B cell (primary cell): ENCODE data around the gene CNTNAP2. TPM values are rescaled to one million over a fixed set of nuclear protein-coding genes. Genes with fewer than 3 reads are reported as not detected.

Experiments used
- ATAC-seq: fragments of 200-7000 bp; cut with Tn5 transposase; one replicate; pipeline ENCODE4 v1.10.0; 2021; ENCODE audit warnings: low read depth, mild to moderate bottlenecking, moderate number of reproducible peaks, moderate library complexity
- CTCF ChIA-PET: fragments of 350-600 bp; sonication (Branson Sonifier 250); formaldehyde crosslinking; loops from one replicate; lab custom pipeline; 2021; ENCODE audit warnings: antibody characterized with exemption, inconsistent platforms; lab: Charles Lee
- POLR2A ChIA-PET: fragments of 350-600 bp; sonication (Branson Sonifier 250); formaldehyde crosslinking; loops from one replicate; lab custom pipeline; 2021; ENCODE audit warnings: antibody characterized with exemption; lab: Charles Lee
- DNase-seq: peaks from one replicate; pipeline ENCODE4 v3.0.0; 2013
- H2AFZ ChIP-seq: 2 replicates; pipeline ENCODE4 v1.6.1; 2012; ENCODE audit warnings: mild to moderate bottlenecking, low read depth, low read length; ENCODE audit not compliant: insufficient read depth, poor library complexity, severe bottlenecking
- H3K27ac ChIP-seq, 2 donors: 1 replicate in 1 of 2; 2 replicates in 1 of 2; pipeline ENCODE4 v1.5.1; 2012 to 2013; ENCODE audit warnings: low read length in 2 of 2, mild to moderate bottlenecking in 2 of 2, moderate library complexity in 1 of 2
- H3K27me3 ChIP-seq, 4 experiments: fragments of 200-600 bp in 1 of 4; sonication (generic) in 1 of 4; replicated peaks in 1 of 4; 1 replicate in 2 of 4; 2 replicates in 2 of 4; pipeline versions ENCODE4 v1.6.1 to v1.7.0; 2013 to 2016; ENCODE audit warnings: low read length in 3 of 4, mild to moderate bottlenecking in 2 of 4, mixed read lengths in 1 of 4, moderate library complexity in 1 of 4; ENCODE audit not compliant: insufficient read depth in 4 of 4, control insufficient read depth in 3 of 4; ENCODE audit errors: control extremely low read depth in 1 of 4
- H3K36me3 ChIP-seq, 2 experiments: replicated peaks in 1 of 2; 1 replicate in 1 of 2; 2 replicates in 1 of 2; pipeline versions ENCODE4 v1.6.1 to v1.7.1; 2013; ENCODE audit warnings: low read length in 1 of 2; ENCODE audit not compliant: insufficient read depth in 2 of 2, control insufficient read depth in 1 of 2; ENCODE audit errors: control extremely low read depth in 1 of 2, extremely low read depth in 1 of 2
- H3K4me1 ChIP-seq, 2 donors: fragments of 200-600 bp in 1 of 2; sonication (generic) in 1 of 2; 1 replicate in 1 of 2; 2 replicates in 1 of 2; pipeline versions ENCODE4 v1.5.1 to v1.6.1; 2013 to 2017; ENCODE audit warnings: low read length in 2 of 2; ENCODE audit not compliant: control insufficient read depth in 2 of 2, insufficient read depth in 2 of 2
- H3K4me2 ChIP-seq: replicated peaks from 2 replicates; pipeline ENCODE3; 2012; ENCODE audit warnings: mild to moderate bottlenecking, low read depth, low read length; ENCODE audit not compliant: poor library complexity, severe bottlenecking
- H3K4me3 ChIP-seq, 5 experiments: fragments of 200-600 bp in 1 of 5; sonication (generic) in 1 of 5; 1 replicate in 3 of 5; 2 replicates in 2 of 5; pipeline versions ENCODE4 v1.5.1 to v1.7.0; 2011 to 2016; ENCODE audit warnings: low read length in 4 of 5, mild to moderate bottlenecking in 4 of 5, low read depth in 2 of 5, control low read depth in 1 of 5, moderate library complexity in 1 of 5; ENCODE audit not compliant: insufficient read depth in 1 of 5; ENCODE audit errors: control extremely low read depth in 1 of 5, extremely low read depth in 1 of 5
- H3K79me2 ChIP-seq: fragments of 200-600 bp; sonication (generic); one replicate; pipeline ENCODE4 v1.6.0; 2016; ENCODE audit warnings: low read length; ENCODE audit not compliant: control insufficient read depth, insufficient read depth
- H3K9ac ChIP-seq: fragments of 200-600 bp; sonication (generic); 2 replicates; pipeline ENCODE4 v1.6.1; 2017; ENCODE audit warnings: mild to moderate bottlenecking, low read length, moderate library complexity
- H3K9me3 ChIP-seq, 3 donors: one replicate each; pipeline versions ENCODE4 v1.6.1 to v1.7.1; 2013; ENCODE audit warnings: low read length in 2 of 3; ENCODE audit not compliant: control insufficient read depth in 2 of 3, insufficient read depth in 1 of 3; ENCODE audit errors: control extremely low read depth in 1 of 3
- H4K20me1 ChIP-seq: 2 replicates; pipeline ENCODE4 v1.6.0; 2012; ENCODE audit warnings: mild to moderate bottlenecking, low read length; ENCODE audit not compliant: insufficient read depth, control insufficient read depth, poor library complexity, severe bottlenecking
- H3K27ac Mint-ChIP-seq: one replicate; pipeline ENCODE4 v1.8.0; 2021; ENCODE audit warnings: mixed read lengths
- H3K27me3 Mint-ChIP-seq: one replicate; pipeline ENCODE4 v1.8.0; 2021; ENCODE audit warnings: mixed read lengths
- H3K4me1 Mint-ChIP-seq: one replicate; pipeline ENCODE4 v1.8.0; 2021; ENCODE audit warnings: mixed read lengths
- H3K4me3 Mint-ChIP-seq: one replicate; pipeline ENCODE4 v1.8.0; 2021; ENCODE audit warnings: mixed read lengths
- H3K9me3 Mint-ChIP-seq: one replicate; pipeline ENCODE4 v1.8.0; 2022; ENCODE audit warnings: mixed read lengths; ENCODE audit not compliant: insufficient read depth
- EZH2 ChIP-seq: IDR thresholded peaks from 2 replicates; pipeline ENCODE4 v1.6.1; 2012; ENCODE audit warnings: borderline replicate concordance, low read depth, mild to moderate bottlenecking, moderate library complexity, low read length; ENCODE audit not compliant: insufficient read depth, poor library complexity, severe bottlenecking
- WGBS: methylation state at CpG from one replicate; pipeline ENCODE4 v1.1.5; 2013; ENCODE audit warnings: missing lambda C conversion rate; ENCODE audit not compliant: insufficient coverage; 5-methylcytosine and 5-hydroxymethylcytosine counted together
- intact Hi-C: fragments of 100-400 bp; cut with micrococcal nuclease; formaldehyde crosslinking; loops from one replicate; pipeline ENCODE4 v1.10.0; 2022
- polyA plus RNA-seq: library from polyadenylated mRNA; depleted of rRNA; stranded (reverse); fragments of >200 nt; gene quantifications from 2 replicates; pipeline ENCODE4 v1.2.3, GENCODE V29; 2012
- total RNA-seq, 2 donors: library from RNA; stranded (reverse); fragments of 120-200 nt in 1 of 2; gene quantifications; 1 replicate in 1 of 2; 2 replicates in 1 of 2; pipeline versions ENCODE4 v1.2.3 to v1.2.4, GENCODE V29; 2013 to 2022
- TF ChIP-seq, protein P1 (sequence below): fragments of 200-600 bp; IDR thresholded peaks from one replicate; pipeline ENCODE4 v1.8.0; 2022; ENCODE audit warnings: antibody characterized with exemption, mild to moderate bottlenecking

The CNTNAP2 gene
- total and polyA plus RNA-seq, 2 donors (not counting 1 experiment from before 2014, with no cell fraction given): 7.4 to 16.6 TPM

DNA sequence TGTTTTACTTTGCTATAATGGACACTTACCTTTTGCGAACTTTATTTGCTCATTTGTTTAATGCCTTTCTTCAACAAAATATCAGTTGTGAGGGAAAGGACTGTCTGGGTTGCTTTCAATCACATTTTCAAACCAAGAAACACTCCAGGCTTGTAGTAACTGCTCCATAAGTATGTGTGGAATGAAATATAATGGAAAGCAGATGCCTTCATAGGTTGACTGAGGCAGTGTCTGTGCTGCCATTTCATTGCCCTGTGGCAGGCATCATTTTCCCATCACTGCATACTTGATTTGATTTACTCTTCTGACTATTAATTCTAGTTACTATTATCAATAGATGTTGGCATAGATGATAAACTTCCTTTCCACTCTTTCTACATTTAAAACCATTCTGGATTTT lies 762.3 kb downstream of the CNTNAP2 start:
- H3K4me3 Mint-ChIP-seq: no peak overlapping the region
- DNase-seq (no peak), ATAC-seq (no peak)
- H4K20me1 ChIP-seq: no peaks in the 10 kb centered on the region
- H3K9me3 ChIP-seq: no peaks in the 10 kb centered on the region
- WGBS: no CpG with 5 or more reads among the region's 1 CpG
- H3K27ac Mint-ChIP-seq: no peak overlapping the region
- ChIA-PET POLR2A (no interaction called here), CTCF (no interaction called here)
- H3K27me3 Mint-ChIP-seq: no peaks in the 10 kb centered on the region
- H2AFZ ChIP-seq: no peak overlapping the region
- H3K27ac ChIP-seq: no peak overlapping the region
- no peak overlapping the region for H3K9ac ChIP-seq
- no peaks in the 10 kb centered on the region for H3K4me1 ChIP-seq
- H3K4me2 ChIP-seq: no peak overlapping the region
- H3K27me3 ChIP-seq: no peaks in the 10 kb centered on the region
- H3K4me3 ChIP-seq: no peak overlapping the region
- H3K4me1 Mint-ChIP-seq: no peaks in the 10 kb centered on the region
- no peaks in the 10 kb centered on the region for H3K36me3 ChIP-seq
- TF ChIP-seq, protein P1, sequence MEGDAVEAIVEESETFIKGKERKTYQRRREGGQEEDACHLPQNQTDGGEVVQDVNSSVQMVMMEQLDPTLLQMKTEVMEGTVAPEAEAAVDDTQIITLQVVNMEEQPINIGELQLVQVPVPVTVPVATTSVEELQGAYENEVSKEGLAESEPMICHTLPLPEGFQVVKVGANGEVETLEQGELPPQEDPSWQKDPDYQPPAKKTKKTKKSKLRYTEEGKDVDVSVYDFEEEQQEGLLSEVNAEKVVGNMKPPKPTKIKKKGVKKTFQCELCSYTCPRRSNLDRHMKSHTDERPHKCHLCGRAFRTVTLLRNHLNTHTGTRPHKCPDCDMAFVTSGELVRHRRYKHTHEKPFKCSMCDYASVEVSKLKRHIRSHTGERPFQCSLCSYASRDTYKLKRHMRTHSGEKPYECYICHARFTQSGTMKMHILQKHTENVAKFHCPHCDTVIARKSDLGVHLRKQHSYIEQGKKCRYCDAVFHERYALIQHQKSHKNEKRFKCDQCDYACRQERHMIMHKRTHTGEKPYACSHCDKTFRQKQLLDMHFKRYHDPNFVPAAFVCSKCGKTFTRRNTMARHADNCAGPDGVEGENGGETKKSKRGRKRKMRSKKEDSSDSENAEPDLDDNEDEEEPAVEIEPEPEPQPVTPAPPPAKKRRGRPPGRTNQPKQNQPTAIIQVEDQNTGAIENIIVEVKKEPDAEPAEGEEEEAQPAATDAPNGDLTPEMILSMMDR: no peak
- TF ChIP-seq EZH2: no peak
- intact Hi-C loops: no loop called here
- H3K79me2 ChIP-seq: no peaks in the 10 kb centered on the region
- H3K9me3 Mint-ChIP-seq: no peaks in the 10 kb centered on the region

DNA sequence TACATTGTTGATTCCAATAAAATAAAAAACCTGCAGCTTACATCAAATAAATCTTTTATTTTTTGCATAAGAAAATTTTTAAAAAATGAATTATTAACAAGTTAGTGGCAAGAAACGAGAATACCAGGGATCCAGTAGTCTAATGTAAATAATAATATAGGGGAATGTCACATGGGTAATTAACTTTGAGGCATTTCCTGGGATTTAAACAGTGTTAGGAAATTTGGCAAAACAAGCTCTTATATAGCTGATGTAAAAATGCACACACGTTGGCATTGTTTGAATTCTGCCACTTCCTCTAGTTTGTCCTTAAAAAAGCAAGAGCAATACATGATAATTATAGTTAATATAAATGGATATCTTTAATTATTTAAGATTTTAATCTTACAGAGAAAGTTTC lies 768.6 kb downstream of the CNTNAP2 start:
- H3K4me2 ChIP-seq: no peak overlapping the region
- no peak overlapping the region for H3K4me3 Mint-ChIP-seq
- intact Hi-C loops: no loop called here
- ChIA-PET POLR2A (no interaction called here), CTCF (no interaction called here)
- no peak for ATAC-seq
- H3K4me1 Mint-ChIP-seq: no peaks in the 10 kb centered on the region
- H3K9me3 ChIP-seq: no peaks in the 10 kb centered on the region
- no peaks in the 10 kb centered on the region for H3K27me3 ChIP-seq
- H3K4me1 ChIP-seq: no peaks in the 10 kb centered on the region
- H2AFZ ChIP-seq: no peak overlapping the region
- H3K27ac Mint-ChIP-seq: no peak overlapping the region
- H3K27ac ChIP-seq: no peak overlapping the region
- no peak overlapping the region for H3K4me3 ChIP-seq
- no peak for DNase-seq
- H3K79me2 ChIP-seq: no peaks in the 10 kb centered on the region
- no peak overlapping the region for H3K9ac ChIP-seq
- peaks cover 6% of the 10 kb centered on the region for H3K9me3 Mint-ChIP-seq
- no CpG with 5 or more reads among the region's 2 CpGs for WGBS
- no peaks in the 10 kb centered on the region for H3K36me3 ChIP-seq
- no peaks in the 10 kb centered on the region for H3K27me3 Mint-ChIP-seq
- TF ChIP-seq, protein P1: no peak
- no peaks in the 10 kb centered on the region for H4K20me1 ChIP-seq
